ENCODE results near the gene PTPN13. TPM values are rescaled to one million over a fixed set of nuclear protein-coding genes. Genes with fewer than 3 reads are reported as not detected.

PTPN13 gene
- total RNA-seq, 2 donors from 2014 or later = 6.2 to 12.1 TPM

- H3K4me3 ChIP-seq = peak overlapping the region; percentile 1 to 35
- H3K27me3 ChIP-seq = no peaks in the 10 kb centered on the region
- no peak for DNase-seq (ENCODE audit: low spot score)
- peak overlapping the region; percentile 38 to 67 for H3K27ac ChIP-seq
- no peaks in the 10 kb centered on the region for H3K9me3 ChIP-seq
- no peaks in the 10 kb centered on the region for H3K36me3 ChIP-seq
- peaks cover 0 to 12% of the 10 kb centered on the region in 2 donors for H3K4me1 ChIP-seq
- no peak for TF ChIP-seq CTCF (IDR thresholded peaks at IDR 0.05)
These were observed 254.0 kb downstream of the PTPN13 start for GRCh38 chr4:86848136-86848535.

DNA sequence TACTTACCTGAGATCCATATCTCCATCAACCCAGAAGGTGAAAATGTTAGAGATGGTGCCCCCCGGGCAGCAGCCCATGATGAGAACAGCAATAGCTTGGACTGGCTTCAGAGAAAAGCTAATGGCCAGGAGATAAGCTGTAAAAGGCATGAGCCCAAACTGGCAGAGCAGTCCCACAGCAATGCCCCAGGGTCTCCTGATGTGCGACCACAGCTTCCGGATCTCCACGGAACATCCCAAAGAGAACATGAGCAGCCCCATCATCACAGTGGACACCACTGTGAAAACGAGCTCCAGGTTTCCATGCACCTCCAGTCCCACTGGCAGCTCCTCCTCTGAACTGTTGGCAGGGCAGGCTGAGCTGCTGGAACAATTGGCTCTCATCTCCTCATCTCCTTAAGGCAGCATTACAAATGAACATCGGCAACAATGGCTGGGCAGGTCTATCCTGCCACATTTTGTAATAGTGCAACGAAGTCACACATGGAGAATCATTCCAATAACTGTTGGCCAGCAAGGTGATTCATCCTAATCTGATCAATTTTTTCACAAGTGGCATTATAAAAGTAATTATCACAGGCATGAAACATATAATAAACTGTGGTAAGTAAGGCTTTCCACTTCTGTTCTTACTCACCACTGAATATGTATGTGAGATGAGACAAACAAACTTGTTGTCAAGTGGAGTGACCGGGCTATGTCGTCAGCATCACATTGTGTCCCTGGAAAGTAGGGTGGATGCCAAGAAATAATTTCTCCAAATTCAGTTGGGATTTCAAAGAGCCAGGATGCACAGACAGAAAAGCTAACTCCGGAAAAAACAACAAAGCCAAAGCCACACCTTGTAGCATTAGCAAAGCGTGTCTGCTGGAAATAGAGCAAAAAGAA lies 254.9 kb downstream of the PTPN13 start, which contains the start of gene SLC10A6:
Gene SLC10A6 (minus strand): TSS at position 653 of the 888 bp plus-strand sequence. CDS start 269 bp downstream, at position 384.
- Histone ChIP-seq H3K36me3 (no peaks in the 10 kb centered on the region), H3K4me1 (peaks cover 0 to 12% of the 10 kb centered on the region in 2 donors), H3K27ac (peak within 1 kb of the TSS; percentile 38 to 67), H3K4me3 (peak within 1 kb of the TSS; percentile 1 to 35), H3K9me3 (no peaks in the 10 kb centered on the region), H3K27me3 (no peaks in the 10 kb centered on the region)
- no peak for TF ChIP-seq CTCF (IDR thresholded peaks at IDR 0.05)
- no peak for DNase-seq (ENCODE audit: low spot score)

DNA sequence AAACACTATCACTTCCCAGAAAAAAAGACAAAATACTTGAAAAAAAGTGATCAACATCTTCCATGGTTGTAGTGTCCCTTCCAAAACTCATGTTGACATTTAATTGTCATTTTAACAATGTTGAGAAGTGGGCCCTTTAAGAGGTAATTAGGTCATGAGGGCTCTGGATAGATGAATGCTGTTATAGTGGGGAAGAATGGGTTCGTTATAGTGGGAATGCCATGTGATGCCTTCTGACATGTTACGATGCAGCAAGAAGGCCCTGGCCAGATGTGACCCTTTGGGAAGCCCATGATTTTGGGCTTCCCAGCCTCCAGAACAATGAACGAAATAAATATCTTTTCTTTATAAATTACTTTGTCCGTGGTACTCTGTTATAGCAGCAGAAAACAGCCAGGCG lies 259.1 kb downstream of the PTPN13 start:
- Histone ChIP-seq H3K27ac (no peak overlapping the region), H3K36me3 (no peaks in the 10 kb centered on the region), H3K9me3 (no peaks in the 10 kb centered on the region), H3K4me3 (no peak overlapping the region), H3K4me1 (peaks cover 0 to 12% of the 10 kb centered on the region in 2 donors), H3K27me3 (no peaks in the 10 kb centered on the region)
- DNase-seq (ENCODE audit: low spot score) = no peak
- TF ChIP-seq CTCF (IDR thresholded peaks at IDR 0.05) = no peak

DNA sequence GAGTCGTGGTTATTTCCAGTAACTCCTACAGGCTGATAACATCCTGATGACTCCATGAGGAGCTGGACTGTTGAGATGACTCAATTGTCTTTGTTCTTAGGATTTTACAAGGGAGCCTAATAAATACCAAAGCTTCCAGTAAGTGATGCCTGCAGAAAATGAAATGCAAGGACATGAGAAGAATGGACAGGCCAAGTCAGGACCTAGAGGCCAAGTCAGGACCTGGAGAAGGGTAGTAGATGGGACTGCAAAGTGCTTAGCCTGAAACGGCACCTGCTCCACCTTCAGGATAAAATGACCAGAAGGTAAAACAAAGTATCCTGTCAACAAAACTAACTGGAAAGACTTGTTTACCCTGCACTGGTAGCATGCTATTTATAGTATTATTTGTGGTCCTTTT lies 261.5 kb downstream of the PTPN13 start:
- H3K36me3 ChIP-seq = no peaks in the 10 kb centered on the region
- TF ChIP-seq CTCF (IDR thresholded peaks at IDR 0.05) = no peak
- no peak for DNase-seq (ENCODE audit: low spot score)

GRCh38 chr4:86856896-86857295 lies 262.8 kb downstream of the PTPN13 start:
- Histone ChIP-seq H3K27ac (no peak overlapping the region), H3K9me3 (no peaks in the 10 kb centered on the region), H3K27me3 (no peaks in the 10 kb centered on the region), H3K4me3 (no peak overlapping the region), H3K36me3 (no peaks in the 10 kb centered on the region), H3K4me1 (no peaks in the 10 kb centered on the region)
- no peak for TF ChIP-seq CTCF (IDR thresholded peaks at IDR 0.05)
- DNase-seq (ENCODE audit: low spot score) = no peak

More for the DNA sequence above, 261.5 kb downstream of the PTPN13 start:
- H3K27me3 ChIP-seq = no peaks in the 10 kb centered on the region
- no peaks in the 10 kb centered on the region for H3K9me3 ChIP-seq
- H3K4me1 ChIP-seq = no peaks in the 10 kb centered on the region
- no peak overlapping the region for H3K4me3 ChIP-seq
- H3K27ac ChIP-seq = no peak overlapping the region

All from right atrium auricular region (tissue), 2 donors.